Glomerular visceral epithelial cell (primary cell): ENCODE measurements around the gene SLC12A5.

ENCODE experiments used
- DNase-seq: peaks from one replicate; pipeline ENCODE4 v3.0.0-alpha.2; 2016; ENCODE audit errors: extremely low spot score

Gene SLC12A5

DNA sequence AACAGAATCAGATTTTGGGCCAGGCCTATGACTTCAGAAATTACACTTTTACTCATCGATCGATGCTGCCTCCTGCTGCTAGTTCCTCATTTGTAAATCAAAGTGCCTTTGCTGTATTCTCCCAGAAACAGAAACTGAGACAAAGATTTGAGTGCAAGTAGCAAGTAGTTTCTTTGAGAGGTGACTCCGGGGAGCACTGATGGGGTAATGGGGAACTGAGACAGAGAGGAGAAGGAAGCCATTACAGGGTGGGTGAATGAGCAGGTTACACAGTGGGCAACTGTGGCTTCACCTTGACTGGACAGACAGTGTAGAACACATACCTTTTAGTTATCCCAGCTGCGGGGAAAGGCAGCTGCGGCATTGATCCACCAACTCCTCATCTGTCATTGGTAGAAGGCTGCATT lies 79.4 kb downstream of the SLC12A5 start:
- no peak for DNase-seq

DNA sequence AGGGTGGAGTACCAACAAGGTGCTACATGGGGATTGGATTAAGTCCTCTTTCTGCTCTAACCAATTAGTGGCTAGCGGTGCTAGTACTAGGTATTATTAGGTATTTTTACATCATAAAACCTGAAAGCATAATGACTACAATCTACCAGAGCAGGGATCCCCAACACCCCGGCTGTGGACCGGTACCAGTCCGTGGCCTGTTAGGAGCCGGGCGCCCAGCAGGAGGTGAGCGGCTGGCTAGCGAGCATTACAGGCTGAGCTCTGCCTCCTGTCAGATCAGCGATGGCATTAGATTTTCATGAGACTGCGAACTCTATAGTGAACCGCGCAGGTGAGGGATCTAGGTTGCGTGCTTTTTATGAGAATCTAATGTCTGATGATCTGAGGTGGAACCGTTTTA lies 80.0 kb downstream of the SLC12A5 start:
- DNase-seq: no peak
